HG02588 (cell line): Measurements from ENCODE around the gene CCDC141.
"Not testable (repeated sequence)": the region's sequence is repeated elsewhere in the genome, so short reads cannot be mapped to it uniquely, and the experiment has no call there.

Source experiments
- ATAC-seq: cut with Tn5 transposase; IDR thresholded peaks from one replicate; pipeline ENCODE4 v1.9.1; 2021; ENCODE audit warnings: mild to moderate bottlenecking, moderate library complexity; ENCODE audit not compliant: unreplicated experiment

Gene CCDC141

DNA sequence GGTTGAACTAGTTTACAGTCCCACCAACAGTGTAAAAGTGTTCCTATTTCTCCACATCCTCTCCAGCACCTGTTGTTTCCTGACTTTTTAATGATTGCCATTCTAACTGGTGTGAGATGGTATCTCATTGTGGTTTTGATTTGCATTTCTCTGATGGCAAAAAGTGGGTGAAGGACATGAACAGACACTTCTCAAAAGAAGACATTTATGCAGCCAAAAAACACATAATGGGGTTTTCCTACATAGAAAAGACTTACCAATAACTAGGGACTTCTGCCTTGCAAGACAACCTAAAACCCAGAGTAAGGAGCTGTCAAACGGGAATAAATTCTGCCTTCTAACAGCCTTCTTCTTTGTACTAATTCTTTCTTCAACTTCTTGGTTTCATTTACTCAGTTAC, 4.3 kb downstream of the CCDC141 start:
- not testable (repeated sequence) for ATAC-seq

DNA sequence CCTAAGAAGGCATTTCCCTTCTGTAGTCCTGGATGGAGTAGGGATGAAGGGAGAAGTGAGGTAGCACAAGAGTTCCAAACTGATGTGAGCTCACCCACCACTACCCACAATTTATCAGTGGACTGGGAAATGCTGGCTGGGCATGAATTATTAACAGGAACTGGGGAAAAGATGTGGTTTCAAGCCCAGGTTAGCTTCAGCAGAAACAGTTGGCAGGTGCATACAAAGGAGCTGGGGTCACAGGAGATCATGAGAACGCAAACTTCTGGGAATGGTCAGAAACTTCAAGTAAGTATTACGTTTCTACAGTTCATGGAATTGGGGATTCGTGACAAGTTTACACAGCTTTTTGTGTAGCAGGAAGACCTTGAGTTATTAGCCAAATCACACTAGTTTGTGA, 5.4 kb downstream of the CCDC141 start:
- ATAC-seq = no peak

DNA sequence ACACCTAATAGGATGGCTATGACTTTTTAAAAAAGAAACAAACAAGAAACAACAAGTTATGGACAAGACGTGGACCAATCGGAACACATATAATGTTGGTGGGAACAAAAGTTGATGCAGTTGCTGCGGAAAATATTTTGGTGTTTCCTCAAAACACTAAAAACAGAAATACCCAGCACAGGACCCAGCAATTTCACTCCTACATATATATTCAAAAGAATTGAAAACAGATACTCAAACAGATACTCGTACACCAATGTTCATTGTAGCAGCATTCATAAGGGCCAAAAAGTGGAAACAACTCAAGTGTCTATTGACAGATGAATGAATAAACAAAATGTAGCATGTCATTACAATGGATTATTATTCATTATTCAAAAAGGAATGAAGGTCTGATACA, 12.1 kb downstream of the CCDC141 start:
- ATAC-seq = peak; percentile 60

DNA sequence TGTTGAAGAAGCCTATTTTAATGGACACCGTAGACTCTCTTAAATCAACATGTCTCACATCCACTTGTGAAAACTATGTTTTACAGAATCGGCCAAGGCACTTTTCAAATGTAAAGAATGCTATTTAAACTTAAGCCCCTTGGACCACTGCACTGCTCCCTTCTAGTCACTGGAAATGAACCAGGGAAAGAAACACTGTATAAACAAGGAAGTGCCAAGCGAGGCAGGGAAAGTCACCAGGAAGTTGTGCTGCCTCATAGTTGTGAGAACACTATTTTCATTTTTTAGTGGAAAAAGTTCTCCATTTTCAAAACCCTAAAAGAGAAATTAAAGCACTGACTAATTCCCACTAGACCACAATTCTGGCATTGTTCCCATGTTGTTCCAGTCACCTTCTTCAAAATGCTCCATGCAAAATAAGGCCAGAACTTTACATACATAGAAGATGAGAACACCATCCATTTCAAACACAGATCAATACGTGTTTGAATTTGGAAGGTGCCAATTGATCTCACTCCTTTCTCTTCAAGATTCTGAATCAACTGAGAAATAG, 13.5 kb downstream of the CCDC141 start:
- ATAC-seq = no peak

DNA sequence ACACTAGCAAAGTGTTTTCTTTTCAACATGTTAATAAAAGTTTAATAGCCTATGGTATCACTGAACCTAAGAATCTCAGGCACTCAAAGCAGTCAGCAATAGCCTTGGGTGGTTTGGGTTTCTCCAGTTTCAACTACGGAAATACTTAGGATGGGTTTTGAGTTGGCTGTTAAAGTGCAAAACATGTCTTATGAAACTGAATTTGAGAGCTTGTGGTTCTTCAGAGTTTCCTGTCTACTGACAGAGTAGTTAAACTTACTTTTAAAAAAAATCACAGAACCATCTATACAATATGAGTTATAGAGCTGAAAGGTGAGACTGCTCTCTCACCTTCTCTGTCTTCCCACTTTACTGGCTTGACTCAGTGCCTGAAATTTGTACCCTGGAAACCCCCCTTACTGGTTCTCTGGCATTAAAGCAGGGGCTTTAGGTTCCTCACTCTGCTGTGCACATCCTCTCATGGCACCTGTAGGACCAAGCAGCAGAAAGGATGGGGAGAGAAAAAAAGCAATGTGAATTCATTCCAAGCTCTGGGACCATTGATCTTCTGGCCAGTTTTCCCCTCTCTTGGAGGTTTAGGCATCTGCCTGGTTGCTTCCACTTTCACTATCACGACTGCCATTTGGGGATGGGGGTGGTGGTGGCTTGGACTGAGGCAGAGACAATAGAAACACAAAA, 18.1 kb downstream of the CCDC141 start:
- peak; percentile 96 for ATAC-seq

DNA sequence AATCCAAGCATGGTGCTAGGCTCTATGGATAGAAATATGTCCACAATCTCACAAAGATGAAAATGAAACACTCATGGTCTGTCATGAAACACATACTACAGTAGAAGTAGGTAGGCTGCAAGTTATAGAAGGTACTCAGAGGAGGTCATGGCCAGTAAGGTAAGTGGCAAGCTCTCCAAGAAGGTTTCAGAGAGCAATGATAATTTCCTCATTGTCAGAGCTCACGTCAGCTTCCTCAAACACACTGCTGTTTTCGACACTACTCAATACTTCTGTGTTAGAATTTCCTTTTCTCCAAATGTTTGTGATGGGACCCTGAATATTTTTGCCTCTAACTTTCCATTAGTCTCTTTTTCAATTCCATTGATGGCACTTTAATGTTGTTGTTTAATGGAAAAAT, 25.5 kb downstream of the CCDC141 start:
- no peak for ATAC-seq

DNA sequence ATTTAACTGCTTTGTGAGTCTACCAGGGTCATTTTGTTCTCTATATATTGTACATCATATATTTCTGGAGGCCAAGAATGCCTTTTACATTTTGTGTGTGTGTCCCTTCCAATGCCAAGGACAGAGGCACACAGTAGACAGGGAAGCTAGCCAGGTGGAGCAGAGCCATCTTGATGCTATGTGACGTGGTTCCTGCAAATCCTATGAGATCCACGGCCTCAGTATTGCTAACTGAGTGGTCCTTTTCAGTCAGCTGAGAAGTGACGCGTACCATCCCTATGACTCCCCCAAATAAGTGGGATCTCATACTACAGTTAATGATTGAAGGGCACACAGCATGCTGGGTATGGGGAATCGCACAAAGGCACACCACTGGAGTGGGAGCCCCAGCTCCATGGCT, 27.3 kb downstream of the CCDC141 start:
- ATAC-seq = no peak

DNA sequence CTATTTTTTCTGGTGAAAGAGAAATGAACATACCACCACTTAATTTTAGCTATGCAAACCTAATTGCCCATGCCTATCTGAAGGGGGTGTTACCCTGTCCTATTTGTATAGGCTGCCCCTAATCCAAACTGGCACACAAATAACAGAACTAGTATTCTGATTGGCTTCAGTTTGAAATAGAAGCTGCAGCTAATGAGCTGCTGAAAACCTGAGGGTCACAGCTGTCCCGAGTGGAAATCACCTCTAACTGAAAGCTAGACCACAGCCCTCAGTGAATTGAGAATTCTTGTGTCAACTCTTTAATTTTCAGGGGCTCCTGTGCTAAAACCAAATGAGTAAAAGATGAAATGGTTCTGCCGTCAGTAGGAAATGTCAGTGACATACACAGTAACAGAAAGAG, 28.7 kb downstream of the CCDC141 start:
- peak; percentile 86 for ATAC-seq

DNA sequence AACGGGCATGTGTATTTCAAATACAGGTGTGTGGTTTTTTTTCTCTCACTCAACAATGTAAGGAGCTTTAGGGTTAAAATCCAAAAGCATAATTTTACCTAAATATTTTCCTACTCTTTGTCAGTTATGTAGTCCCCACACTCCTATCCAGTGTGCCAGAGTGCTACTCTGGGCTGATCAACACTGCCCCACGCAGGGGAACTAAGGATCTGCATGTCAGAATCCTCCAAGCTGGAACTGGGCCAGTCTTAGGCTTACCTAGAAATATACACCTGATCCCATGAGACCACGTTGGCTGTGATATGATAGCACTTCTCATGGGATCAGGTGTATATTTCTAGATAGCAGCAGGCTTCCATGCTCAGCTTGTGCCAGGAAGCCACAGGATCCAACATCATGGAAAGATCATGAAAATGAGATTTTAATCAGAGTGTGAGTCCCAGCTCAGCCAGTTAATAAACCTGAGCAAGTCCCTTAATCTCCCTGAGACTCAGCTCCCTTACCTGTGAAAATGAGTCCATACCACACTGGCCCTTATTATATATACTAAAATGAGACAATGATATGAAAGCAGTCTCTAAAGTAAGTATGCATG, 29.7 kb downstream of the CCDC141 start:
- ATAC-seq = peak; percentile 52

DNA sequence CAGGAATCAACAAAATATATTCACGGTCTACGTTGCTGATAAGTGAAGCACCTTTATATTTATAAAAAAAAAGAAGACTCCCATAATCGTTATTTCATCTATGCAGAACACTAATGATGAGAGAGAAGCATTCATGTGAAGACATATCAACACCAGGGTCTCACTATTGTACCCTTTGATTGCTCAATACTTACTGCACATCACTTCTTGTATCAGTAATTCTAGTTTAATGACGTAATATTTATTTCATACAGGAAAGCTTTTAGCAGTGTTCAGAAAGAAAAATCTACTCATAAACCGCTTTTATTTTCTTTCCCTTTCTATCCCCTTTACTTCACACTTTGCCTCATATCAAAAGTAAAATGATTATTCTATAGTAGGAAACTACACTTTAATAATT, 30.7 kb downstream of the CCDC141 start:
- ATAC-seq = no peak

DNA sequence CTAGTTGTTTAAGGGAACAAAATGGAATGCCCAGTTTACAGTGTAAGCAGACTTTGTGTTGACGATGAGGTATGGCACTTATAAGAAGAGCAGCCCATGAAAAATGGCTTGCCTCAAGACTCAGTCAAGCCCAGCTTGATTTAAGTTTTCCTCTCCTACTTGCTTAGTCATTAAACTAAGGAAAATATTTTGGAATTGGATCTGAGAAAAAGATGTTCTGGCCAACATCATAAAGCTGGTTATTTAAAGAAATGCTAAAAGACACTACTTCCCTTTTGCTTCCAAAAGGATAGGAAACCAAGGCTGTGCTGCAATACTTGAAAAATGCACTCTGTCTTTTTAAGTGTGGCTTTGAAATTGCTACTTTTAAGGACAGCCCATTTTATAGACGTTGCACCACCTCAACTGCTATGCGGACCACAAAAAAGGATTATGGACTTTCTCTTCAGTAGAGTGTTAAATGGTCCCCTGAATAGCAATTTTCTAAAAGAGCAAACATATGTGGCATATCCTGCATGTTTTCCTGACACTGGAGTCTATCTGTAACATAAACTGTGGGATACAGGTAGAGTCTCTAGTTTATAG, 32.1 kb downstream of the CCDC141 start:
- ATAC-seq = no peak

DNA sequence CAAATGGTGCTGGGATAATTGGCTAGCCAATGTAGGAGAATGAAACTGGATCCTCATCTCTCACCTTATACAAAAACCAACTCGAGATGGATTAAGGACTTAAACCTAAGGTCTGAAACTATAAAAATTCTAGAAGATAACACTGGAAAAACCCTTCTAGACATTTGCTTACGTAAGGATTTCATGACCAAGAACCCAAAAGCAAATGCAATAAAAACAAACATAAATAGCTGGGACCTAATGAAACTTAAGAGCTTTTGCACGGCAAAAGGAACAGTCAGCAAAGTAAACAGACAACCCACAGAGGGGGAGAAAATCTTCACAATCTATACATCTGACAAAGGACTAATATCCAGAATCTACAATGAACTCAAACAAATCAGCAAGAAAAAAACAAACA, 35.7 kb downstream of the CCDC141 start:
- ATAC-seq = not testable (repeated sequence)

DNA sequence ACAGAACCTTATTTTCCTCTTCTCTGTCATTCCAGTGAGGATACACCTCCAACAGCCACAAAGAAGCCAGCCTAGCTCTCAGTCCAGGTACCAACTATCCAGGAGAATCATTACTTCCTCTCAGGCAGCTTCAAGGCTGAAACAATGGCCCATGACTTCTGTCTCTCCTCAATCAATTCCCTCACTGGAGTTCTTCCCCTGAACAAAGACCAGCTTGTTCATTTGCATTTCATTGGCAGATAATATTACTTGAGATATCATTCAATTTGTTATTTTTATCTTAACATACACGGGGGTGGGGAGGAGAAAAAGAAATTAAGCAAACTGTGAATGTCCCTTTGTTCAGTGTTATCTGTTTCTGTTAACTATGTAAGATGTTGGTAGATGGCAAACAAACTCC, 44.0 kb downstream of the CCDC141 start:
- no peak for ATAC-seq

DNA sequence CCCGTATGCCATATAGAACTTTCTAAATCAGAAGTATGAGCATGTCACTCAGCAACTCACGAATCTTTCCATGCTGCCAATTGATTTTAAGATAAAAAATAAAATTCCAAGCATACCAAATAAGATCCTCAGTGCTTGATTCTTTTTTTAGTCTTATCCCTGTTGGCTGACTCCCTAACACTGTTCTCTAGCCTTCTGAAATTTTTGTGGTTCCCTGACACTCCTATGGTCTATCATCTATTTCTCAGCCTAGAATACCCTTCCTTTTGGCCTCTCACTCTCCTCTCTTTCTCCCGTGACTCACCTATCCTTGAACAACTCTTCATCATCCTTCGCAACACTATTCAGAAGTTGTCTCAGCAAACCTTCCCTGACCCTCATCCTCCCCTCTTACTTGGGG, 50.5 kb downstream of the CCDC141 start:
- no peak for ATAC-seq

DNA sequence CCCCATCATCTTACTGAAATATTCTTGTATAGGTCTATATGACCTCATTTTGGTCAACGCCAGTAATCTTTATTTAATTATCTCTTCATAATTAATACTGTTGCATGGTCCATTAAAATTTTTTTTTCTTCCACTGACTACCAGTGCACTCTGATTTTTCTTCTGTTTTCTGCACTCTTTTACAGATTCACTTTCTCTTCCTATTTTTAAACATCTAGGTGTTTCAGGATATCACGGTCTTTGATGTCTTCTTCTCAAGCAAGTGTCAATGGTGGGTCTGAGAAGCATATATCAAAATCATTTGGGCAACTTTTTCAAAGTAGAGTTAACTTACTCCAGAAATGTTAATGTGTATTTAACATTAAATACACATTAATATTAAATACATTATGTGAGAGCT, 51.4 kb downstream of the CCDC141 start:
- ATAC-seq = no peak

DNA sequence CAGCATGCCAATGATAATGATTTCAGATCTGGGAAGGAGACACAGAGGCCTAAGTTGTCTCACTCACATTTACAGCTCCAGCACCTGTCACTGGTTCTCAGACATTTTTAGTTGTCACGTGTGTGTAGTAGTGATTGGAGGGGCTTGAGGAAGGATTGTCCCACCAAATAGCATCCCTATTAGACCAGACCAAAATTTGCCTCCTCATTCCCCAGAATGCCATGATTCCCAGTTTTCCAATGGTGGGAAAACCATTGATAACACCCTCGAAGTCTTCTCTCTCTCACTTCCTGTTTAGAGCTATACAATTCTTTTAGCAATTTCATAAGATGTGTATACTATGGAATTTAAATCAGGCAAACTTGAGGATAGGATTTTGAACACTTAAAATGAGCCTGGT, 52.5 kb downstream of the CCDC141 start:
- ATAC-seq = no peak

DNA sequence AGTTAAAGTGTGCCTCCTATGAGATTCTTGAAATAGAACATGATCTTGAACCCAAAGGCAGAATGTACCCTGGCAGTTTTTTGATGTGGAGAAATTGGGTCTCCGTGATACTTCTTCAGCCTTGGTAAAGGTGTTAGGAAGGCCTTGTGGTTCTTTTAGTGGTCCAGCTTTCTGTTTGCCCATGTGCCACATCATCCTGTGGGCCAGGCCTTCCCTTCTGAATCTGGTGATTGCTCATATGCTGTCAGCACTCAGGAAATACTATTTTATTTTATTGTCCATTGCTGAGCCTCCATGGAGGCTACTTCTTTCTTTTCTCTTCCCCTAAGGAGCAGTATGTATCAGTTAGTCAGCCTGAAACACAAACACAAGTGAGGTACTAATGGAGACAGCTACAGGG, 52.9 kb downstream of the CCDC141 start:
- ATAC-seq = no peak

DNA sequence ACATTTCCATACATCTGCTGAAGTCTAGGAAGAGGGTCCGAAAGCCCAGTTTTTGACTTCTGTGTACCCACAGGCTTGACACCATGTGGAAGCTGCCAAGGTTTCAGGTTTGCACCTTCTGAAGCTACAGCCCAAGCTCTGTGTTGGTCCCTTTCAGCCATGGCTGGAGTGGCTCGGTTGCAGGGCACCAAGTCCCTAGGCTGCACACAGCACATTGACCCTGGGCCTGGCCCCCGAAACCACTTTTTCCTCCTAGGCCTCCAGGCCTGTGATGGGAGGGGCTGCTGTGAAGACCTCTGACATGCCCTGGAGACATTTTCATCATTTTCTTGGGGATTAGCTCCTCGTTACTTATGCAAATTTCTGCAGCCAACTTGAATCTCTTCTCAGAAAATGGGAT, 55.7 kb downstream of the CCDC141 start:
- ATAC-seq = no peak

DNA sequence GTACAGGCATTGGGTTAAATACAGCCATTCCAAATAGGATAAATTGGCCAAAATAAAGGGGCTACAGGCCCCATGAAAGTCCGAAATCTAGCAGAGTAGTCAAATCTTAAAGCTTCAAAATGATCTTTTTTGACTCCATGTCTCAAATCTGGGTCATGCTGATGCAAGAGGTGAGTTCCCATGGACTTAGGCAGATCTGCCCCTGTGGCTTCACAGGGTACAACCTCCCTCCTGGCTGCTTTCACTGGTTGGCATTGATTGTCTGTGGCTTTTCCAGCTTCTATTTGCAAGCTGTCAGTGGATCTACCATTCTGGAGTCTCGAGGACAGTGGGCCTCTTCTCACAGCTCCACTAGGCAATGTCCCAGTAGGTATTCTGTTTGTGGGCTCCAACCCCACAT, 56.1 kb downstream of the CCDC141 start:
- ATAC-seq = no peak

DNA sequence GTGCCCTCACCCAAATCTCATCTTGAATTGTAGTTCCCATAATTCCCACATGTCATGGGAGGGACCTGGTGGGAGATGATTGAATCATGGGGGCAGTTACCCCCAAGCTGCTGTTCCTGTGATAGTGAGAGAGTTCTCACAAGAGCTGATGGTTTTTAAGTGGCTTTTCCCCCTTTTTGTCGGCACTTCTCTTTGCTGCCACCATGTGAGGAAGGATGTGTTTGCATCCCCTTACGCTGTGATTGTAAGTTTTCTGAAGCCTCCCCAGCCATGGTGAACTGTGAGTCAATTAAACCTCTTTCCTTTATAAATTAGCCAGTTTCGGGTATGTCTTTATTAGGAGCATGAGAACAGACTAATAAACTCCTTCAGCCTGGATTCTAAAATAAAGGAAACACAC, 57.2 kb downstream of the CCDC141 start:
- ATAC-seq = not testable (repeated sequence)

DNA sequence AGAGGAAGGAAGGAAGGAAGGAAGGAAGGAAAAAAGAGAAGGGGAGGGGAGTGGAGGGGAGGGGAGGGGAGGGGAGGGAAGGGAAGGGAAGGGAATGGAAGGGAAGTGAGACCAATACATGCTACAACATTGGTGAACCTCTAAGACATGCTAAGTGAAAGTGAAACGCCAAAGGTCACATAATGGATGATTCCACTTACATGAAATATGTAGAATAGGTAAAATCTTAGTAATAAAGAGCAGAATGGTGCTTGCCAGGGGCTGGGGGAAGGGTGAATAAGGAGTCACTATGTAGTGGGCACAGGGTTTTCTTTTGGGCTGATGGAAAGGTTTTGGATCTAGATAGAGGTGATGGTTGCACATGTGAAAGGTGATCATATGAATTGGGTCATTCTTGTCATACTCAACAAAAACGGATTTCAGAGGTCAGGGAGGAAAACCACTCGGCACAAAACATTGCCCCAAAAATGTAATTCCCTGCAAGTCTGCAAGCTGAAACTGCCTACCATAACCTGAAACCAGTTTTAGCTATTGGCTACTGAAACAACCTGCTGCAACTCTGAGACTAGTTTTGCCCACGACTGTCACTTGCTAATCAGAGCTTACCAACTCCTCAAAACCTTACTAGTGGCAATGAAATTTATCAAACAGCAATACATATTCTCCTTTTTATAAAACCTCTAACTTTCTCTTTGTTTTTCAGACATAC, 59.2 kb downstream of the CCDC141 start:
- peak; percentile 84 for ATAC-seq

DNA sequence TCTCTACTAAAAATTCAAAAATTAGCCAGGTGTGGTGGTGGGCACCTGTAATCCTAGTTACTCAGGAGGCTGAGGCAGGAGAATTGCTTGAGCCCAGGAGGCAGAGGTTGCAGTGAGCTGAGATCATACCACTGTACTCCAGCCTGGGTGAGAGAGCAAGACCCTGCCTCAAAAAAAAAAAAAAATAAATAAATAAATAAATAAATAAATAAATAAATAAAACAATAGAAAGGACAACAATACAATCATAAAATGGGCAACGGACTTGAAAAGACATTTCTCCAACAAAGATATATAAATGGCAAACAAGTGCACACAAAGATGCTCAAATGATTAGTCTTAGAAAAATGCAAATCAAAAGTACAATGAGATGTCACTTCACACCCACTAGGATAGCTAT, 60.5 kb downstream of the CCDC141 start:
- not testable (repeated sequence) for ATAC-seq
